ENCODE measurements around the gene MAML2.

DNA sequence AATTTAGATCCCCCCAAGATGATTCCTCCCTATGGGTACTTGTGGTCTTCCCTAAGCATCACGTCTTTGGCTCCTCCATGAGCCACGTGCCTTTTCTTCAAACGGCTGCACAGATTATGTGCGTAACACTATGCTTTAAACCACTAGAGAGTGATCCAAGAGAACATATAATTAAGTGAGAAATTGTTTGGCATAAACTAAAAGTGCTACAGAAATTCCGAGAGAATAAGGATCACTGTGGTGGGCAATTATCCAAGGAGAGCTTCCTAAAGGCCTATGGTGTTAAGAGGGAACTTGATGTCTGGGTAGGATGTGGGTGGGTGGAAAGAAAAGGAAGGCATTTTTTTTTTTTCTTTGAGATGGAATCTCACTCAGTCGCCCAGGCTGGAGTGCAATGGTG is 110.9 kb downstream of the MAML2 start:
- TF ChIP-seq SP2 (IDR thresholded peaks at IDR 0.05; ENCODE audit: low read length) (no peak), FOSL1 (IDR thresholded peaks at IDR 0.05; ENCODE audit: insufficient read depth, low read depth, low read length) (no peak), CREB1 (IDR thresholded peaks at IDR 0.05) (no peak), TAF1 (IDR thresholded peaks at IDR 0.05; ENCODE audit: low read depth, low read length) (no peak)
